Measurements from ENCODE around the gene TMEM238.

Gene TMEM238

DNA sequence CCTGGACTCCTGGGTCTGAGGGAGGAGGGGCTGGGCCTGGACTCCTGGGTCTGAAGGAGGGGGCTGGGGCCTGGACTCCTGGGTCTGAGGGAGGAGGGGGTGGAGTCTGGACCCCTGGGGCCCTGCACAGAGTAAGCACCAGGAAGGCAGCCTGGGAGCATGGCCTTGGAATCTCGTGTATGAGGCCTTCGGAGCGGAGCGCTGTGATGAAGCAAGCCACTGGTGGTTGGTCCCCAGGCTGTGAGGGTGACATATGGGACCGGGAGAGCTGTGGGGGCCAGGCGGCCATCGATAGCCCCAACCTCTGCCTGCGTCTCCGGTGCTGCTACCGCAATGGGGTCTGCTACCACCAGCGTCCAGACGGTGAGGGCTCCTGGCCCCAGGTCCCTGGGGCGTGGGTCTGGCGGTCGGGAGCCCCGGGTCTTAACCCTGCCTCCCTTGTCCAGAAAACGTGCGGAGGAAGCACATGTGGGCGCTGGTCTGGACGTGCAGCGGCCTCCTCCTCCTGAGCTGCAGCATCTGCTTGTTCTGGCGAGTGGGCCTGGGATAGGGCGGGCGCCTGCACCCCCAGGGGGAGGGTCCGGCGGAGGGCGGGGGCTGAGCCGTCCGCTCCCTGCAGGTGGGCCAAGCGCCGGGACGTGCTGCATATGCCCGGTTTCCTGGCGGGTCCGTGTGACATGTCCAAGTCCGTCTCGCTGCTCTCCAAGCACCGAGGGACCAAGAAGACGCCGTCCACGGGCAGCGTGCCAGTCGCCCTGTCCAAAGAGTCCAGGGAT lies 6.5 kb downstream of the TMEM238 start:
- no peak for DNase-seq (ENCODE audit: low read depth)

DNA sequence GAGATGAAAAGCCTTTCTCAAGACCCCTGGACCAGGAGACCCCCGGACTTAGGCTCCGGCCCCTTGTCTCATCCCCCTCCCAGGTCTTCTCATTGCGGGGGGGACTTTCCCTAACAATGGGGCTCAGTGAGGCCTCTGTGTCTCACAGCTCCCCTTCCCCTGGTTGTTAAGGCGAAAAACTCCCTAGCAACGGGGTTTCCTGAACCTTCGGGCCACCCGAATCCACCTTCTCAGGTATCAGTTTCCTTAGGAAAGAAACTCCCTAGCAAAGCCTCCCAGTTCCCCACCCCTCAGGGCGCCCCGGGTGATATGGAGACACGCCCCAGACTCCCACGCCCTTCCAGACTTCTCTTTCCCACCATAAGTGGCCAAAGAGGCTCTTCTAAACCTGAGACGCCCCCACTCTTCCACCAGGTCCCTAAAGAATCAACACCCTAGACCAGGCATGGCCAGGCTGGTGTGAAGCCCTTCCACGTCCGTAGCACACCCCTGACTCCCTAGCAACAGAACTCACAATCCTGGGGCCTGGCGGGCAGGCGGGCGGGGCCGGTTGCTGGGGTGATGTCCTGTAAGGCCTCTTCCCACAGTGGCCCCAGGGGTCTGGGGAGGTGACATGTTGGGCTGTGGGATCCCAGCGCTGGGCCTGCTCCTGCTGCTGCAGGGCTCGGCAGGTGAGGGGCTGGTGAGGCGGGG lies 7.7 kb downstream of the TMEM238 start, which contains the start of gene TMEM190:
Gene TMEM190, plus strand, starts transcription at position 586 of the 693 bp plus-strand sequence. Its CDS starts 28 bp downstream, at position 614.
- no peak for DNase-seq (ENCODE audit: low read depth)

DNA sequence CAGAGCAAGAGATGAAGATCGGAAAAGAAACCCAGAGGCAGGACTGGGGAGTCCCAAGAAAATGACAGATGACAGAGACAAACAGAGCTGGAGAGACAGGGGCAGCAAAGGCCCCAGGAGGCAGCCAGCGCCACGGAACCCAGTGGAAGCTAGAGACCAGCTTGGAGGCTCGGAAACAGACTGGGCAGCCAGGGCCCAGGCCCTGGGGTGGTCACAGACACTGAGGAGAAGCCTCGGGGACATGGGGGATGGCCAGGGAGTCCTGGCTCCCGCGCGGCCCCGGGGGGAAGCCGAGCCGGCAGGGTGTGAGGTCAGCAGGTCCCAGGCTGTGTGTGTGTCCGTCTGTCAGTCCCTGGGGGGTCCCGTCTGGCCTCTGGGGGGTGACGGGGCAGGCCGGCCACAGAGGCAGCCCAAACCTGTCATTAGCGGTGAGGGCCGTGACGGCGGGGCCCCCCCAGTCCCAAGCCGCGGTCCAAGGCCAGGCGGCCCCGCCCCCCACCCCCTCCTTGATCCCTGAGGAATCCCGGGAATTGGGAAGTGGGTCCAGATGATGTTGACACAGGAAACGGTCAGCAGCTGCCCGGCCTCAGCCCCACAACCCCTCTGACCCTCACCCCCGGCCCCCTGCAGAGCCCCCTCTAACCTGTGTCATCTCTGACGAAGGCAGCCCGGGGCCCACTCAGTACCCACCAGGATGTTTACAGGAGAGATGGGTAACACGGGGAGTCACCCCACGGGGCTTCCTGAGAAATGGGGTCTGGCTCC lies 9.9 kb downstream of the TMEM238 start:
- DNase-seq (ENCODE audit: low read depth): no peak

DNA sequence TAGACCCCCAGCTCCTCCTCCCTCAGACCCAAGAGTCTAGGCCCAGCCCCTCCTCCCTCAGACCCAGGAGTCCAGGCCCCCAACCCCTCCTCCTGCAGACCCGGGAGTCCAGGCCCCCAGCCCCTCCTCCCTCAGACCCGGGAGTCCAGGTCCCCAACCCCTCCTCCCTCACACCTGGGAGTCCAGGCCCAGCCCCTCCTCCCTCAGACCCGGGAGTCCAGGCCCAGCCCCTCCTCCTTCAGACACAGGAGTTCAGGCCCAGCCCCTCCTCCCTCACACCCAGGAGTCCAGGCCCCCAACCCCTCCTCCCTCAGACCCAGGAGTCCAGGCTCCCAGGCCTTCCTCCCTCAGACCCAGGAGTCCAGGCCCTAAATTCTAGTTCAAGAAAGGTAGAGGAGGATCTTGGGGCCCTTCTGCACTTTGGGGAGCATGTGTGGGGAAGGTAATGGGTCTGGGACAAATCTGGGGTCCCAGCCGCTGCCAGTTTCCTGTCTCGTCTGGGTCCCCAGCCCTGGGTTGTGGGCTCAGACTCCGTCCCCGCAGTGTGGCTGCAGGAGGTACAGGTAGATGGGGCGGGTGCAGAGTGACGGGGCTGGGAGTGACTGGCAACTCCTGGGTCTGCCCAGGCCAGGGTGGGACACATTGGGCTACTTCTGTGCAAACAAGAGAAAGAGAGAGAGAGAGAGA lies 10.6 kb downstream of the TMEM238 start:
- no peak for DNase-seq (ENCODE audit: low read depth)

DNA sequence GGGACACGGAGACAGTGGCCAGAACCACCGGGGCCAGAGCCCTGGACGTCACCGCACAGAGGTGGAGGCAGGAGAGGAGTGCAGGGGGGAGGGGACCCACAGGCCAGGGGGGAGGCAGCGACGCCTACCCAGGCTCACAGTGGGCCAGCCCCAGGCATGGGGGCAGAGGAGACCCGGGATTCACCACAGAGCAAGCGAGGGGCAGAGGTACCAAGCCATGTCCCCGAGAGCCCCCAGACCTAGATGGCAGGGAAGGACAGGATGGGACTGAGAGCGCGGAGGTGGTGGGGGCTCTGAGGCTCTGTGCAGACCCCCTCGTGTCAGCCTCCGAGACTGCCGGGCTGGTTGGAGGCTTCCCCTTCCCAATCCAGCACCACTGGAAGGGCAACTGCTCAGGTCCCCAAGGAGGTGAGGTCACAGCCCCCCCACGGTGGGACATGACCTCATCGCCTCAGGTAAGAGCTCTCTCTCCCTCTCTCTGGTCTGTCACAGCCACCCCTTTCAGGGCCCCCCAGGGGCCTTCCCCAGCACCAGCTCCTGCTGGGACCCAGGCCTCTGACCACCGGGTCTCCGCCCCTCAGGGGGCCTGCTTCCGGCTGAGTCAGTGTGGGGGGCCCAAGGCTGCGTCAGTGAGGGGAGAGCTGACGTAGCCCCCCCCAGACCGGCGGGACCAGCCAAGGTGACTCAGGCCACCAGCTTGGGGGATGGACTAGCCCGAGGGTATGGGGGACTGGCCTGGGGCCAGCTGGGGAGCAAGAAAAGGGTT lies 11.6 kb downstream of the TMEM238 start:
- no peak for DNase-seq (ENCODE audit: low read depth)

DNA sequence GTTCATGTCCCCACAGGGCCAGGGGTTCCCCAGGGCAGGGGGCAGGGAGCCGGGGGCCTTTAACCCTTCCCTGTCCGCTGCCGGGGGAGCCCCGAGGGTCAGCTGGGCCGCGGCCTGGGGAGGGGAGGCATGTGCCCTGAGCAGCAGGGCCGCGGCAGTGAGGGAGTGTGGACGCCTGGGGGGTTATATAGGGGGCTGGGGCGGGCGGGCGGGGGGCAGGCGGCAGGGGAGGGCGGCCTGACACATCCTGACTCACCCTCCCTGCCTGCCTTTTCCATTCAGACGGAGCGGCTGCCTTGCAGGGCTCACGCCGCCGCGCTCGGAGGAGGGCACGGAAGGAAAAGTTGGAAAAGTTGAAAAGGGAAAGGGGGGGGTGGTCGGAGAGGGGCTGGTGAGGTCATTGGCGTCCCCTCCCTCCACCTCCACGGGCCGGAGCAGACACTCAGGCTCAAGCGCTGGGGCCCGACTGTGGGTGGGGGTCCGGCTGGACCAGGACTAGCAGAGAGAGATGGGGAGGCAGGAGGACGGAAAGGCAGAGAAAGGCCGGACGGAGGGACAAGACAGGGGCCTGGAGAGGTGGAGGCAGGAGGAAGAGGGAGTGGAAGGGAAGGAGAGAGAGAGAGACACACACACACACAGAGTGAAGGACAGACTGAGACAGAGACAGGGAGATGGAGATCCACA lies 13.6 kb downstream of the TMEM238 start, which contains the start of gene IL11:
Gene IL11, minus strand, starts transcription at position 159 of the 684 bp plus-strand sequence. Its CDS starts 153 bp downstream, at position 6.
- DNase-seq (ENCODE audit: low read depth): no peak

DNA sequence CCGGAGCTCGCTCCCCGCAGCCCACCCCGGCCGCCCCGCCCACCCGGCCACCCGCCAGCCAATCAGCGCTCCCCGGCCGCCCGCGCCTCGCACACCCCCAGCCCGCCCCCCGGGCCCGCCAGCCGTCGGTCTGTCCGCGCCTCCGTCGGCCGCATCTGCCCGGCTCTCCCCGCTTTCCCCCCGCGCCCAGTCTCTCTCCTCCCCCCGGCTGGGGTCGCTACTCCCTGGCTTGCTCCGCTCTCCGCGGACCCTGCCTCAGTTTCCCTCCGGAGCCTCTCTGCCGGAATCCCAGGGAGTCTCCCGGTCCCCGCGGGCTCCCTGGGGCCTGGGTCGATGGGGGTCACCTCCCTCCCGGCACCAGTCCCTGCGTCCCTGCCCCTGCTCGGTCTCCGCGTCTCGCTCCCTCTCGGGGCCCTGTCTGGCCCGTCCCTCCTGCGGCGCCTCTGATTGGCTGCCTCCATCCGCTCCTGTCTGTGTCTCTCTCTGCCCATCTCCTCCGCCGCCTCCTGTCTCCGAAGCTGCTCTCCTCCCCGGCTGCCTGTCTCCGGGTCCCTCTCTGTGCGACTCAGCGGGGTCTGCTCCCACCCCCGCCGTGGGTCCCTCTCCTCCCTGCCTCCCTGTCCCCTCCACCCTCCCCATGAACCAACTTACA lies 14.3 kb downstream of the TMEM238 start:
- DNase-seq (ENCODE audit: low read depth): no peak

DNA sequence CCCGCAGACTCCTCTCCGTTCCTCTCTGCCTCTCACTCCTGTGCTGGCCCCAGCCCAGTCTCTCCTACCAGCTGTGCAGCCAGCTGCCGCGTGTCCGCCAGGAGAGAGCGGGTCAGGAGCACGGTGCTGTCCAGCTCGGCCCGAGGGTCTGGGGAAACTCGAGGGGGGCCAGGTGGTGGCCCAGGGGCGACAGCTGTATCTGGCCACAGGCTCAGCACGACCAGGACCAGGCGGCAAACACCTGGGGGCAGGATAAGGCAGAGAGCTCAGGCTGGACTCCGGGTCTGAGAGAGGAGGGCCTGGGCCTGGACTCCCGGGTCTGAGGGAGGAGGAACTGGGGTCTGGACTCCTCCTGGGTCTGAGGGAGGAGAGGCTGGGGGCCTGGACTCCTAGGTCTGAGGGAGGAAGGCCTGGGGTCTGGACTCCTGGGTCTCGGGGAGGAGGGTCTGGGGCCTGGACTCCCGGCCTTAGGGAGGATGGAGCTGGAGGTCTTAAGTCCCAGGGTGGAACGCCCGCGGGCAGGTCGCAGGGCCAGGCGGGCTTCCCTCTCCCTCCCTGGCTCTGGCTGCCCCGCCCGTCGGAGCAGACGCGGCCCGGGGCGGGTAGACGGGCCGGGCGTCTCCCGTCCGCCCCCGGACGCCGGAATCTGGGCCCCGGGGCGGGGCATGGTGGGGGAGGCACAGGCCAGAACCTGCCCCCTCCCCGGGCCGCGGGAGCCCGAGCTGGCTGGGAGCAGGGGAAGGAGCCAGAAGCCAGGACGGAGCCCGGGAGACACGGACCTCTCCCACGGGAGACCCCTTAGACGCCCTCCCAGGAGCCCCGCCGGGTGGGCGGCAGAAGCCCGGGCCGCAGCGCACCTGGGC lies 15.2 kb downstream of the TMEM238 start:
- no peak for DNase-seq (ENCODE audit: low read depth)

DNA sequence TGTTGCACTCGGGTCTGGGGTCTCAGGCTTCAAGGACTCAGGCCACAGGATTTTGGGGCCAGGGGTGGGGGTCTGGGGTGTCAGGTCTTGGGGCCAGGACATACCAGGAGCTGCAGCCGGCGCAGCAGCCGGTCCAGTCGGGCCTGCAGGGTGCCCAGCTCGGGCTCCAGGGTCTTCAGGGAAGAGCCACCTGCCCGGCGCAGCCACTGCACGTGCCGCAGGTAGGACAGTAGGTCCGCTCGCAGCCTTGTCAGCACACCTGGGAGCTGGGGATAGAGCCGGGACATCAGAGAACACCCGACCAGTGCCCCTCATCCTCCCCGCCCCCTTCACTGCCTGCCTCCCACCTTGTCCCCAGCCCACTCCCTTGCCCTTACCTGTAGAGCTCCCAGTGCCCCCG lies 16.0 kb downstream of the TMEM238 start:
- DNase-seq (ENCODE audit: low read depth): no peak

DNA sequence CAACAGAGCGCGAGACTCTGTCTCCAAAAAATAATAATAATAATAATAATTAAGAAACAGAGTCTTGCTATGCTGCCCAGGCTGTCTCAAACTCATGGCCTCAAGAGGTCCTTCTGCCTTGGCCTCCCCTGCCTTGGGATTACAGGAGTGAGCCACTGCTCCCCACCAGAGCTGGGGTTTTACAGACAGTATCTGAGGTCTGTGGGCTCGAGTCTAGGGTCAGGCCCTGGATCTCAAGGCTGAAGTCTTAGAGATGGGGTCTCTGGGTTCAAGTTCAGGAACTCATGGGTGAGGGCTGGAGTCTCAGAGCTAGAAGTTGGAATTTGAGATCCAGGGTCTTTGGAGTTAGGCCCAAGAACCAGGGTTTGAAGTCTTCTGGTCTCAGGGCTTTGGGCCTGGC lies 17.3 kb downstream of the TMEM238 start:
- no peak for DNase-seq (ENCODE audit: low read depth)

DNA sequence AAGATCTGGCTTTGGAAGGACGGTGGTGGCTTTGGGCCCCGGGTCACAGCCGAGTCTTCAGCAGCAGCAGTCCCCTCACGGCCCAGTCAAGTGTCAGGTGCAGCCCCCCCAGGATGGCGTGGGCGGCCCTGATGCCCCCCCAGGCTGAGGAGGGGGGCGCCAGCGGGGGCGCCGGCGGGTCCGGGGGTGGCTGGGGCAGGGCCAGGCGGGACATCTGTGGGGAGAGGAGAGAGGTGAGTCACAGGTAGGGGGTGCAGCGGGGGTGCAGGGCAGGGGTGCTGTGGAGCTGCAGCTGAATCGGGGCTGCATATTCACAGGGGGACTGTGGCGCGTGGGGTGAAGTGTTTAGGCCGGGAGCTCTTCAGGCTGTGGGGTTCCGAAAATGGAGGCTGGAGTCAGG lies 18.1 kb downstream of the TMEM238 start:
- DNase-seq (ENCODE audit: low read depth): no peak

DNA sequence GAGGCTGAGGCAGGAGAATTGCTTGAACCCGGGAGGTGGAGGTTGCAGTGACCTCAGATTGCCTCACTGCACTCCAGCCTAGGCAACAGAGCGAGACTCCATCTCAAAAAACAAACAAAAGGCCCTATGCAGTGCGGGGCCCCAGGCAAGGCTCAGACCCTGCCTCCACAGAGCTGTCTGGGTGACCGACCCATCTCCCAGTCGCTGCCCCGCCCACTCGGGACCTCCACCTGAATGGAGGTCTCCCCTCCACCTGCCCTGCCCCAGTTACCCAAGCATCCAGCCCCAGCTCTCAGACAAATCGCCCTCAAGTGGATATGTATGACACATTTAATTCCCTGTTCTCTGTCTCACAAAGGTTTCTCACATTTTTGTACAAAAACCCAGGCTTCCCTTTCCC lies 18.8 kb downstream of the TMEM238 start:
- DNase-seq (ENCODE audit: low read depth): no peak

DNA sequence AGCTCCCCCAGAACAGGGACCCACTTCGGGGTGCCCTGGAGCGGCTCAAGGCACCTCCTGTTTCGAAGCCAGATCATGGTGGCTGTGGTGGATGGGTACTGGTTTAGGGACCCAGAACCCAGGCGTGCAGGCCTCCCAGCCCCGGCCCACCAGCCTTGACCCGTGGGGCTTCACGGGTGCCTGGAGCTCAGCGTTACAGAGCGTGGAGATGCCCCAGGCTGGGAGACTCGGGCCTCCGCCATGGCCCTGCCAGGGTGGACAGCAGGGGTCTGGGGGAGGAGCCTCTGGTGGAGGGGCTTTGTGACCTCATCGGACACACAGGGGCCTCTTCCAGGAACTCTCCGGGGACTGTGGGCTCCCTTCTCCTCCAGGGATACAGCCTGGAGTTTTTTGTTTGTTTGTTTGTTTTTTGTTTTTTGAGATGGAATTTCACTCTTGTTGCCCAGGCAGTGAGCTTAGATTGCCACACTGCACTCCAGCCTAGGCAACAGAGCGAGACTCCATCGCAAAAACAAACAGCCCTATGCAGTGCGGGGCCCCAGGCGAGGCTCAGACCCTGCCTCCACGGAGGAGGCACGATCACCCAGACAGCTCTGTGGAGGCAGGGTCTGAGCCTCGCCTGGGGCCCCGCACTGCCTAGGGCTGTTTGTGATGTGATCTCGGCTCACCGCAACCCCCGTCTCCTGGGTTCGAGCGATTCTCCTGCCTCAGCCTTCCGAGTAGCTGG lies 20.9 kb downstream of the TMEM238 start, which contains the start of gene GARIN5B:
Gene GARIN5B, minus strand, starts transcription at position 271 of the 727 bp plus-strand sequence. Its CDS starts 194 bp downstream, at position 77.
- DNase-seq (ENCODE audit: low read depth): no peak

DNA sequence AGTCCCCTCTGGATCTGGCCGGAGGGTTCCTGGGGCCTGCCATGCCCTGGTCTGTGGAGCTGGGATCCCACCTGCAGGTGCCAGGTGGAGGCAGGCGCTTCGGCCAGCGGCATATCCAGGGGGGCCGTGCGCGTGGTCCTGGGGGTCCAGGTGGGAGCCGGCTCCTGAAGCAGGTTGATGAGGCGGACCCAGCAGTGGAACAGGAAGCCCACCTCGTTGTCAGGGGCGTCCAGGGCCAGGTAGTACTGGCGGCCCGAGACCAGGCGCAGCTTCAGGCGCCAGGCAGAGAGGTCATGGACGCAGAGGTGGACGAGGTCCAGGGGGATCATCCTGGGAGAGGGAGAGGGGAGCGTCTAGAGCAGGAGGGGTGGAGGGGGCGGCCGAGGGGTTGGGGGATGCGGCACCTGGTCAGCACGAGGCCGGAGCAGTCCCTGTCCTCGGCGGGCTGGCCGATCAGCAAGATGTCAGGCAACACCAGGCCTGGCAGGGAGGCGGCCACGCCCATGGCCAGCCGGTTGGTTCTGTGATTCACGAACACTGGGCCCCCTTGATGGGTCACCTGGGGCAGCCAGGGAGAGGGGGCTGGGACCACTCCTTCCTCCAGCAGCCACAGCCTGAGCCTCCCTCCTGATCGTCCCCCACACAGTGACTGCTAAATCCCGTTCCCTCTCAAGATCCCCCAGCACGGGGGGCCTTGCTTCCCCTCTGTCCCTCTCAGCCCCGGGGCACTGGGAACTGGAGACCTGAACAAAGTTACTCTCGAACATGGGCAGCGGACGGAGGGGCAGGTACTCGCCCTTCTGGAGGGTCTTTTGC lies 21.7 kb downstream of the TMEM238 start:
- no peak for DNase-seq (ENCODE audit: low read depth)

DNA sequence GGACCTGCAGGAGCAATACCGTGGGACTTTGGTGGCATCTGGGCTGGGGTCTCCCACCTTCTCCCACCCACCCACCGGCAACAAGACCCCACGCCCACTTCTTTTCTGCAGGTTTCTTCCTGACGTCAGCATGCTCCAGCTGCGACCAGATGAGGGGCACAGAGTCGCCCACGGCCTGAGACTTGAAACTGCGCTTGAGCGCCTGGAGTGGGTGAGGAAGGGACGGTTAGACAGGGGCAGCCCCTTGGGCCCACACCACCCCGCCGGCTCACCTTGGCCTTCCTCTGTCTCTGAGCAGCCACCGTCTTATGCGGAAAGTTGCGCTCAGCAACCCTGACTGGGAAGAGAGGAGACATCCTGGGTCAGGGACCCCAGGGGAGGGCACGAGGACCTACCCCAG lies 23.2 kb downstream of the TMEM238 start:
- DNase-seq (ENCODE audit: low read depth): no peak

DNA sequence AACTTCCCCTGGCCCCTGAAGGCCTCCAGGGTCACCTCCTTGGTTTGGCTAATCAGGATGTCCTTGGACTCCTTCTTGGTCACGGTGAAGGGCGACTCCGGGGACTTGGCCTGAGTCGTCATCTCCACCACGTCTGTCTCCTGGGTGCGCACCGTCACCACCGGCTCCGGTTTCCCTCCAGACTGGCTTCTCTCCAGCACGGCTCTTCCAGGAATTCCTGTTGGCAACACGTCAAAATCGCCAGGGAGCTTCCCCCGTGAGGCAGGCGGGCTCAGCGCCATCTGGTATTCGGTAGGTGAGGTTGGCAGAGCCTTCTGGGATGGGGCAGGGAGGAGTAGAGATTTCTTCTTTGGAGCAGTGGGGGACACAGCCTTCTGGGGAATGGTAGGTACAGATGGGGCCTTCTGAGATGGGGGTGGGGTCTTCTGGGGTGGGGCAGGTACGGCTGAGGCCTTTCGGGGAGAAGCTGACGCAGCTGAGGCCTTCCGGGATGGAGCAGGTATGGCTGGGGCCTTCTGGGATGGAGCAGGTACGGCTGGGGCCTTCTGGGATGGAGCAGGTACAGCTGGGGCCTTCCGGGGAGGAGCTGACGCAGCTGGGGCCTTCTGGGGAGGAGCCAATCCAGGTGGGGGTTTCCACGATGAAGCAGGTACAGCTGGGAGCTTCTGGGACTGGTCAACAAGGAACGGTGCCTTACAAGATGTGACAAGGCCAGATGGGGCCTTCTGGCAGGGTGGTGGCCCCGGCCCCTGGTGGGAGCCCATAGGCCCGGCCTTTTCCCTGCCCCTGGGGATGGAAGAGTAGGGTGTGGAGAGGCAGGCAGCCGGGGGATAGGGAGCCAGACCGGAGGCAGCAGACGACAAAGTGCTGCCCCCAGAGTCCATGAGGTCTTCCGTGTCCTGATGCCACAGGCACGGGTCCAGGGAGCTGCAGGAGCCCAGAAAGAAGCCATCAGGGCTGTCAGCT lies 24.9 kb downstream of the TMEM238 start:
- no peak for DNase-seq (ENCODE audit: low read depth)

All from fibroblast of the conjunctiva (primary cell).